HUES6 (cell line): ENCODE data around the gene CFAP61.

Experiments
- H3K27ac ChIP-seq: 2 replicates; pipeline ENCODE4 v1.7.0; 2013; ENCODE audit warnings: low read depth, mild to moderate bottlenecking, low read length, inconsistent platforms
- H3K27me3 ChIP-seq: 2 replicates; pipeline ENCODE4 v1.6.1; 2013; ENCODE audit warnings: low read length; ENCODE audit not compliant: control insufficient read depth, insufficient read depth
- H3K36me3 ChIP-seq: 2 replicates; pipeline ENCODE4 v1.6.1; 2013; ENCODE audit warnings: low read length; ENCODE audit not compliant: control insufficient read depth, insufficient read depth
- H3K4me1 ChIP-seq: 2 replicates; pipeline ENCODE4 v1.6.1; 2013; ENCODE audit warnings: low read length; ENCODE audit not compliant: control insufficient read depth, insufficient read depth
- H3K4me3 ChIP-seq: 2 replicates; pipeline ENCODE4 v1.5.1; 2013; ENCODE audit warnings: low read depth, low read length
- H3K9ac ChIP-seq: one replicate; pipeline ENCODE4 v1.6.1; 2013; ENCODE audit warnings: mild to moderate bottlenecking, low read length
- H3K9me3 ChIP-seq: 2 replicates; pipeline ENCODE4 v1.6.1; 2013; ENCODE audit warnings: low read depth, low read length; ENCODE audit not compliant: control insufficient read depth, insufficient read depth

The CFAP61 gene

DNA sequence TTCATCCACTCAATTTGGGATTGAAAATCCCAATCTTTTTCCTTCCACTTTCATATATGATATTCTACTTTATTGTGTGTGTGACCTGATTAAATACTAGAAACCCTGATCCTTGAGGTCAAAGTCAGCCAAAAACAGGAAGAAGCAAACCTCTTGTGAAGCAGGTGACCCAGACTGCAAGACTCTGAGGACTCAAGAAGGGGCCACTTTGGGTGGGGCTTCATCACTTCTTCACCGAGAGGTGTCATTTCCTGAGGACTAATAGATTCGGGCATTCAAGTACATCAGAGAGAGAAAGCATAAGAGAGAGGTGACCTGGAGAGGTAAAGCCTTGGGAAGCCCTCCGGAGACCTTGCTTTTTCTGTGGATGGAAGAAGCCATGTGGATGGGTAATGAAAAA, 129.0 kb downstream of the CFAP61 start:
- H3K27ac ChIP-seq: no peak overlapping the region
- peaks cover 4% of the 10 kb centered on the region; the same call in 1 of the 2 replicates for H3K9me3 ChIP-seq
- no peak overlapping the region for H3K4me3 ChIP-seq
- H3K27me3 ChIP-seq: no peaks in the 10 kb centered on the region
- no peak overlapping the region for H3K9ac ChIP-seq
- no peaks in the 10 kb centered on the region for H3K4me1 ChIP-seq
- no peaks in the 10 kb centered on the region for H3K36me3 ChIP-seq

GRCh38 chr20:20184149-20184548, 131.8 kb downstream of the CFAP61 start:
- no peaks in the 10 kb centered on the region for H3K27me3 ChIP-seq
- no peak overlapping the region for H3K4me3 ChIP-seq
- H3K9me3 ChIP-seq: peaks cover 4% of the 10 kb centered on the region; the same call in 1 of the 2 replicates
- H3K27ac ChIP-seq: no peak overlapping the region
- H3K9ac ChIP-seq: no peak overlapping the region
- no peaks in the 10 kb centered on the region for H3K36me3 ChIP-seq
- no peaks in the 10 kb centered on the region for H3K4me1 ChIP-seq

DNA sequence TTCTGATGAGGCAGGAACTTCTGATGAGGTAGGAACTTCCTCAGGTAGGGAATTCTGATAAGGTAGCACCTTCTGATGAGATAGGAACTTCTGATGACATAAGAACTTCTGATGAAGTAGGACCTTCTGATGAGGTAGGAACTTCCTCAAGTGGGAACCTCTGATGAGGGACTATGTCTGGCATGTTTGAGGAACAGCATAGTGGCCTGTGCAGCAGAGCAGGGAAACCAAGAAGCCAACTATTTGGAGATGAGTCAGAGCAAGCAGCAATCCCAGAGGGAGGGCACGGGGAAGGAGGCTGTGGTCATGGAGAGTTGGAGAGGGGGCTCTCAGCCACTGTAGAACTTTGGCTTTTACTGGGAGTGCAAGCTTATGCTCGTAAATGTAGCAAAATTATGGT, 132.4 kb downstream of the CFAP61 start:
- no peak overlapping the region for H3K9ac ChIP-seq
- no peak overlapping the region for H3K27ac ChIP-seq
- no peaks in the 10 kb centered on the region for H3K27me3 ChIP-seq
- no peaks in the 10 kb centered on the region for H3K36me3 ChIP-seq
- H3K4me1 ChIP-seq: no peaks in the 10 kb centered on the region
- H3K4me3 ChIP-seq: no peak overlapping the region
- peaks cover 4% of the 10 kb centered on the region; the same call in 1 of the 2 replicates for H3K9me3 ChIP-seq

- Histone ChIP-seq H3K9me3 (no peaks in the 10 kb centered on the region), H3K4me3 (no peak overlapping the region)
These were observed 136.3 kb downstream of the CFAP61 start for GRCh38 chr20:20188647-20189046.

DNA sequence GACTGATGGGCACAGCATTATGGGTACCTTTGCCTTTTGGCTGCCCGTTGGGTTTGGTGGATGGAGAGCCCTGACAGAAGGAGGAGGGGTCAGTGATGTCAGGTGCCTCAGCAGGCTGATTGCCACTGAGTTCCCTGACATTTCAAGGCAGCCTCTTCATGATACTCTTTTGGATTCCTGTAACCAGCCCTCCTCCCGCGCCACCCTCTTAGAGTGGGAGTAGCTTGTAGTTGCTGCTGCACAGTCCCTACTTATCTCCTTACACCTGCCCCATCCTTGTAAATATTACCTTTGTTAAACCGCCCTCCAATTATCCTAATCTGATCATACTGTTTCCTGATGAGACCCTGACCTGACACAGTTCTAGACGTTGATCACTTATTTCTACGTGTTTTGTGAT, 140.0 kb downstream of the CFAP61 start:
- Histone ChIP-seq H3K4me3 (no peak overlapping the region), H3K27me3 (no peaks in the 10 kb centered on the region), H3K27ac (no peak overlapping the region), H3K9me3 (no peaks in the 10 kb centered on the region), H3K36me3 (no peaks in the 10 kb centered on the region), H3K9ac (no peak overlapping the region), H3K4me1 (no peaks in the 10 kb centered on the region)

More at GRCh38 chr20:20188647-20189046, 136.3 kb downstream of the CFAP61 start:
- H3K27me3 ChIP-seq: no peaks in the 10 kb centered on the region
- H3K27ac ChIP-seq: no peak overlapping the region
- H3K4me1 ChIP-seq: no peaks in the 10 kb centered on the region
- no peak overlapping the region for H3K9ac ChIP-seq
- H3K36me3 ChIP-seq: no peaks in the 10 kb centered on the region

GRCh38 chr20:20195021-20195705, 142.8 kb downstream of the CFAP61 start:
- Histone ChIP-seq H3K36me3 (no peaks in the 10 kb centered on the region), H3K9ac (no peak overlapping the region), H3K27ac (no peak overlapping the region), H3K4me3 (no peak overlapping the region), H3K4me1 (peaks cover 6% of the 10 kb centered on the region), H3K27me3 (no peaks in the 10 kb centered on the region), H3K9me3 (no peaks in the 10 kb centered on the region)

- Histone ChIP-seq H3K9ac (no peak overlapping the region), H3K27me3 (no peaks in the 10 kb centered on the region), H3K4me1 (peaks cover 7% of the 10 kb centered on the region), H3K4me3 (no peak overlapping the region), H3K36me3 (no peaks in the 10 kb centered on the region), H3K9me3 (no peaks in the 10 kb centered on the region), H3K27ac (no peak overlapping the region)
These were observed 144.3 kb downstream of the CFAP61 start for GRCh38 chr20:20196610-20197009.

GRCh38 chr20:20198011-20198410, 145.7 kb downstream of the CFAP61 start:
- Histone ChIP-seq H3K4me1 (peaks cover 9% of the 10 kb centered on the region), H3K36me3 (no peaks in the 10 kb centered on the region), H3K4me3 (no peak overlapping the region), H3K27ac (no peak overlapping the region), H3K9ac (no peak overlapping the region), H3K27me3 (no peaks in the 10 kb centered on the region), H3K9me3 (no peaks in the 10 kb centered on the region)

DNA sequence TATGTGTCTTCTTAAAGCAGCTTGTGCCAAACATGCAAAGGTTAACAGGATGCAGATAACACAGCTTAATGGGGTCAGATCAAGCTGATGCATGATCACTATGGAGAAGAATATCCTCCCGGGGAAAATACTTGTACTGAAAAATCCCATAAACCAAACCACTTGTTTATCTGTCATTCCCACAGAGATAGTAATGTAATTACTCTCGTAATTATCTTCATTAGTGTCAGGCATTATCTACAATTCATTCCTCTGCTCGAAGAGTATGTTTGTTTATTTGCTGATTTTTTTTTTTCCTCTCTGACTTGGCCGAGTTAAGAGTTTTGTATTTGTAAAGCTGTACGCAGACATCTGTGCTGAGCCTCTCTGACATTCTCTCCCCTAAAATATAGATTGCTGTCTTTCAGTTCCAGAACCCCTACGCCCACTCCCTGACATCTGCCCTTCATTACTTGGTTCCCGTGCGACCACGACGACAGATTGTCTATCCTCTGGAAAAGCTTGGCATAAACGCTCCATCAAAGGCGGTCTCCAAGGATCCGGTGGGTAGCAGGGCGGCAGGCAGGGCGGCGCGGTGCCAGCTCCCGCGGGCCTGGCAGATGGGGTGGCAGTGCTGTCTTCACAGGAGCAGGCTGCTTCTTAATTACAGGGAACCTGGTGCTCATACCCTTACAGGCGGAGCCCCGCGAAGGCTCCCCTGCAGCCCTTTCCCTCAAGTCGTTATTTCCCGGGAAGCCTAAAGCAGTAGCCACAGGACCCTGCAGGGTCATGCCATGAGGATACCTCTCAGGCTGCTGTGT, 147.2 kb downstream of the CFAP61 start:
- H3K9me3 ChIP-seq: no peaks in the 10 kb centered on the region
- no peak overlapping the region for H3K9ac ChIP-seq

DNA sequence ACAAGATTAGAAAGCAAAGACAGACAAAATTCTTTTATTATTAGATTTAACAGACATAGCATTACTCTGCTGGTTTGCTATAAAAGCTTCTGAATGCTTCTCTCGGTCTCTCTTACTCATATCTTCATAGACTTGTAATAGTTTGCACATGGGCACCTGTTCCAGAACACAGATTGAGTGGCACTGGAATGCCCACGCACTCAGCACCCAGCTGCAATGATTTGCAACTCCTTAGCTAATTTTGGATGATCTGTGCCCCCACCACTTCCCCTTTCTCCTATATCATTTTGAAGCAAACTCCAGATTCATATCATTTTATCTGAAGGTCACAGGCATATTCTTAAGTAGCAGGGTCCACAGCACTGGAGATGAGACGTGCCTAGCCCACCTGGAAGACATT, 148.8 kb downstream of the CFAP61 start:
- no peak overlapping the region for H3K4me3 ChIP-seq
- H3K27me3 ChIP-seq: no peaks in the 10 kb centered on the region

More for the DNA sequence above, 147.2 kb downstream of the CFAP61 start:
- Histone ChIP-seq H3K4me1 (peaks cover 9% of the 10 kb centered on the region), H3K27me3 (no peaks in the 10 kb centered on the region), H3K4me3 (no peak overlapping the region), H3K36me3 (no peaks in the 10 kb centered on the region), H3K27ac (no peak overlapping the region)

GRCh38 chr20:20201639-20202038, 149.3 kb downstream of the CFAP61 start:
- peaks cover 9% of the 10 kb centered on the region for H3K4me1 ChIP-seq
- H3K9me3 ChIP-seq: no peaks in the 10 kb centered on the region
- no peak overlapping the region for H3K4me3 ChIP-seq
- no peaks in the 10 kb centered on the region for H3K27me3 ChIP-seq
- H3K9ac ChIP-seq: no peak overlapping the region
- H3K27ac ChIP-seq: no peak overlapping the region
- no peaks in the 10 kb centered on the region for H3K36me3 ChIP-seq

More for the DNA sequence above, 148.8 kb downstream of the CFAP61 start:
- Histone ChIP-seq H3K36me3 (no peaks in the 10 kb centered on the region), H3K9ac (no peak overlapping the region), H3K4me1 (peaks cover 9% of the 10 kb centered on the region), H3K9me3 (no peaks in the 10 kb centered on the region), H3K27ac (no peak overlapping the region)
